ENCODE measurements around the gene SMIM27. TPM values are rescaled to one million over a fixed set of nuclear protein-coding genes. Genes with fewer than 3 reads are reported as not detected.
"Not testable (repeated sequence)": the region's sequence is repeated elsewhere in the genome, so short reads cannot be mapped to it uniquely, and the experiment has no call there.

SMIM27 gene
- total and polyA plus RNA-seq, 3 donors from 2014 or later, result 24.8 to 58.6 (median 43.3) TPM

GRCh38 chr9:32516241-32516640 lies 35.9 kb upstream of the SMIM27 start:
- no peaks in the 10 kb centered on the region for H3K4me1 ChIP-seq
- TF ChIP-seq POLR2A (IDR thresholded peaks at IDR 0.05), result no peak
- no peak for TF ChIP-seq CTCF (IDR thresholded peaks at IDR 0.05)
- DNase-seq, result no peak
- no peak overlapping the region for H3K4me3 ChIP-seq
- H3K36me3 ChIP-seq (ENCODE audit: low read depth, missing control alignments), result no peaks in the 10 kb centered on the region
- no peak overlapping the region for H3K27ac ChIP-seq
- no peaks in the 10 kb centered on the region for H3K27me3 ChIP-seq
- H3K9me3 ChIP-seq, result no peaks in the 10 kb centered on the region
- intact Hi-C loops (cut with DNase I; ENCODE audit: low total_unique reads), result no loop called here

DNA sequence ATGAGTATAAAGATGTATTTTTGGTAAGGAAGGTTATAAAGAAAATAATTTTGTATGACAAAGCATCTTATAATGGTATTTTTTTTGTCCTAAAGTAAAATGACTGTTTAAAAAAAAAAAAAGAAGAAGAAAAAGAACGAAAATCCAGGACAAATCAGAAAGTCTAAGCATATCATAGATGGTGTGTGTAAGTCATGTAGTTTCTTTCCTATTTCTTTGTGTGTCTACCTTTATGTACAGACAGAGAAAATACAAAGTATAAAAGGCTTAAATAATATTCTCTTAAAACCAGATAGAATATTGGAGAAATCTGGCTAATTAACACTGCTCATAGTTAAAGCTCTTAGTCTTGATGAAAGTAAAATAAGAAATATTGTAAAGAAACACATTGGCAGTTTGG lies 33.9 kb upstream of the SMIM27 start:
- Histone ChIP-seq H3K27ac (no peak overlapping the region), H3K4me3 (no peak overlapping the region), H3K4me1 (no peaks in the 10 kb centered on the region), H3K36me3 (ENCODE audit: low read depth, missing control alignments) (no peaks in the 10 kb centered on the region), H3K27me3 (no peaks in the 10 kb centered on the region), H3K9me3 (no peaks in the 10 kb centered on the region)
- no peak for TF ChIP-seq CTCF (IDR thresholded peaks at IDR 0.05)
- no peak for TF ChIP-seq POLR2A (IDR thresholded peaks at IDR 0.05)
- WGBS, 2 donors, result 94 to 98% methylated on average over 1 of the region's 1 CpG
- intact Hi-C loops (cut with DNase I; ENCODE audit: low total_unique reads), result no loop called here
- no peak for DNase-seq

DNA sequence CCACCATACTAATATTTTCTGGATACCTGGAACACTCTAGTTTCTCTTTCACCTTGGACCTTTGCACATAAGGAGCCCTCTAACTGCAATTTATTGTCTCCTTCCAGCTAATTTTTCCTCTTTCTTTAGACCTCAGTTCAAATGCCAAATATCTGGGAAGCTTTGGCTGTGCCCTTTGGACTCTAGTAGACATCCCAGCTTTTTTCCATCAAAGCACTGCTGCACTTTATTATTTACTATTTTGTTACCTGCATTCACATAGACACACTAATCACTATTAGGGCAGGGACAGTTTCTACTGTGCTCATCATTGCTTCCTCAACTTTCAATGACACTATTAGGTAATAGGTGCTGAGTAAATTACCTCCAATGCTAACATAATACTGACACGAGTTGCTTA lies 28.2 kb upstream of the SMIM27 start:
- Histone ChIP-seq H3K4me3 (no peak overlapping the region), H3K27me3 (no peaks in the 10 kb centered on the region), H3K9me3 (no peaks in the 10 kb centered on the region), H3K4me1 (peaks cover 11% of the 10 kb centered on the region), H3K36me3 (ENCODE audit: low read depth, missing control alignments) (no peaks in the 10 kb centered on the region), H3K27ac (no peak overlapping the region)
- no peak for TF ChIP-seq CTCF (IDR thresholded peaks at IDR 0.05)
- intact Hi-C loops (cut with DNase I; ENCODE audit: low total_unique reads), result no loop called here
- WGBS, 2 donors, result 52 to 71% methylated on average over 1 of the region's 1 CpG
- DNase-seq, result no peak

GRCh38 chr9:32524558-32524891 lies 27.6 kb upstream of the SMIM27 start:
- H3K36me3 ChIP-seq (ENCODE audit: low read depth, missing control alignments); DNase-seq; H3K27me3 ChIP-seq; H3K27ac ChIP-seq; H3K9me3 ChIP-seq; intact Hi-C loops (cut with DNase I; ENCODE audit: low total_unique reads): not testable (repeated sequence)
- 48 to 66% methylated on average over 8 to 11 of the region's 11 CpGs for WGBS, 2 donors
- H3K4me3 ChIP-seq, result peak overlapping the region; percentile 68 to 73
- peaks cover 11% of the 10 kb centered on the region for H3K4me1 ChIP-seq

DNA sequence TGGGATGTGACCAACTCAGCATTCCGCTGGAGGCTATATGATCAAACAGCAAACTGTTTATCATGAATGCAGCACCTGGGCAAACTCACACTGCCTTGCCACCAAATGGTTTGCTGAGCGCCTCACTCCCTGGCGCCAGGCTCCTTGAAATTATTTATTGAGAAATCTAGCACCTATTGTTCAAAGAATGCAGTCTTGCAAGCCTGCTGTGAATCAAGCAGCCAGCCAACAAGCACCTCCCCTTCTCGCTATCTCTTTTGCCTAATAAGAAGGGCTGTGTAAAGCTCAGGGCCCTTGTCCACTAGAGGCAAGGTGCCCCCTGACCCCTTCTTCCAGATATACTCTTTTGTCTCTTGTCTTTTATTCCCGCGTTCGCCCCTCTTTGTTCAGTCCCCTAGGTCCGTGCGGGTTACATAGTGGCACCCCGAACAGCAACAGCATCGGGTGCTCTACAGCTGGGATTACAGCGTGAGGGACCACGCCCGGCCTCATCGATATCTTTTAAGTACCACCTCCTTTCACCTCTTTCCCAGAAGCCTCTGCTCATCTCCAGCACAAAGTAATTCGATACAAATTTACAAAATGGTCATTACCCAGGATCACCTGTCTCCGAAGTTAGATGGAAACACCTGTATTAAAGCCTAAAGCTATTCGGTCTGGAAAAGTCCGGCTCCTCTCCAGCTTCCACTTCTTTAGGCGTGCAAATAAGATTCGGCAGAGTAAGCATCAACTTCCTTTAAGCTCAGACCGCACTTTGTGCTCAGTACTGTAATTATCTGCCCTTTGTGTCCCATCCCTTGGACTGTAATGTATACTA lies 27.0 kb upstream of the SMIM27 start:
- Histone ChIP-seq H3K4me1 (peaks cover 11% of the 10 kb centered on the region), H3K27me3 (no peaks in the 10 kb centered on the region), H3K36me3 (ENCODE audit: low read depth, missing control alignments) (no peaks in the 10 kb centered on the region), H3K27ac (peak overlapping the region; percentile 92), H3K4me3 (peak overlapping the region; percentile 68 to 73), H3K9me3 (no peaks in the 10 kb centered on the region)
- 12 to 25% methylated on average over 19 to 22 of the region's 22 CpGs for WGBS, 2 donors
- DNase-seq, result peak; percentile 38
- intact Hi-C loops (cut with DNase I; ENCODE audit: low total_unique reads), result no loop called here
- TF ChIP-seq POLR2A (IDR thresholded peaks at IDR 0.05) (no peak), CTCF (IDR thresholded peaks at IDR 0.05) (no peak)
